Stimulated activated CD4-positive, alpha-beta T cell treated with anti-CD3 and anti-CD28 coated beads, Interleukin-4, amount 100 ng/mL, for 24 hours (primary cell): ENCODE results near the gene PFN4.
"Not testable (repeated sequence)": the region's sequence is repeated elsewhere in the genome, so short reads cannot be mapped to it uniquely, and the experiment has no call there.

Source experiments
- DNase-seq: peaks from one replicate; pipeline ENCODE4 v3.0.0-alpha.2; 2020

PFN4 gene

GRCh38 chr2:24110660-24111303, 12.4 kb downstream of the PFN4 start:
- no peak for DNase-seq

DNA sequence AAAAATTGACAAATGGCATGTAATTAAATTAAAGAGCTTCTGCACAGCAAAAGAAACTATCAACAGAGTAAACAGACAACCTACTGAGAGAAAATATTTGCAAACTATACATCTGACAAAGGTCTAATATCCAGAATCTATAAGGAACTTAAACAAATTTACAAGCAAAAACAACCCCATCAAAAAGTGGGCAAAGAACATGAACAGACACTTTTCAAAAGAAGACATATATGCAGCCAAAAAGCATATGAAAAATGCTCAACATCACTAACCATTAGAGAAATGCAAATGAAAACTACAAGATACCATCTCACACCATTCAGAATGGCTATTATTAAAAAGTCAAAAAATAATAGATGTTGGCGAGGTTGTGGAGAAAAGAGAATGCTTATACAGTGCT, 13.7 kb downstream of the PFN4 start:
- DNase-seq = not testable (repeated sequence)

DNA sequence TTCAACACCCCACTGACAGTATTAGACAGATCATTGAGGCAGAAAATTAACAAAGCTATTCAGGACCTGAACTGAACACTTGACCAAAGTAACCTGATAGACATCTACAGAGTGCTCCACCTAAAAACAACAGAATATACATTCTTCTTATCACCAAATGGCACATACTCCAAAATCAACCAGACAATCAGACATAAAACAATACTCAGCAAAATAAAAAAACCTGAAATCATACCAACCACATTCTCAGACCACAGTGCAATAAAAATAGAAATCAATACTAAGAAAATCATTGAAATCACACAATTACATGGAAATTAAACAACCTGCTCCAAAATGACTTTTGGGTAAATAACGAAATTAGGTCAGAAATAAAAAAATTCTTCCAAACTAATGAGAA, 15.8 kb downstream of the PFN4 start:
- DNase-seq = no peak

DNA sequence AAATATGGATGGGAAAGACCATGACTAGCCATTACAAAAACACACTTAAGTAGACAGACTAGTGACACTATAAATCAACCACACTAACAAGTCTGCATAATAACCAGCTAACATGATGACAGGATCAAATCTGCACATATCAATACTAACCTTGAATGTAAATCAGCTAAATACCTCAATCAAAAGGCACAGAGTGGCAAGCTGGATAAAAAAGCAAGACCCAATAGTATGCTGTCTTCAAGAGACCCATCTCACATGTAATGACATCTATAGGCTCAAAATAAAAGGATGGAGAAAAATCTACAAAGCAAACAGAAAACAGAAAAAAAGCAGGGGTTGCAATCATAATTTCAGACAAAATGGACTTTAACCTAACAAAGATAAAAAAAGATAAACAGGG, 16.3 kb downstream of the PFN4 start:
- no peak for DNase-seq

DNA sequence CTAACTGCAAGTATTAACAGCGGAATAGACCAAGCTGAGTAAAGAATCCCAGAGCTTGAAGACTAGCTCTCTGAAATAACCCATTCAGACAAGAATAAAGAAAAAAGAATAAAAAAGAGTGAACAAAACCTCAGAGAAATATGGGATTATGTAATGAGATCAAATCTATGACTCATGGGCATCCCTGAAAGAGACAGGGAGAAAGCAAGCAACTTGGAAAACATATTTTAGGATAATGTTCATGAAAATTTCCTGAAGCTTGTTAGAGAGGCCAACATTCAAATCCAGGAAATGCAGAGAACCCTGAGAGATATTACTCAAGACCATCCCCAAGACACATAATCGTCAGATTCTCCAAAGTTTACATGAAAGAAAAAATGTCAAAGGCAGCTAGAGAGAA, 17.3 kb downstream of the PFN4 start:
- no peak for DNase-seq

- DNase-seq = no peak
Observed at GRCh38 chr2:24104906-24105305, 18.2 kb downstream of the PFN4 start.

DNA sequence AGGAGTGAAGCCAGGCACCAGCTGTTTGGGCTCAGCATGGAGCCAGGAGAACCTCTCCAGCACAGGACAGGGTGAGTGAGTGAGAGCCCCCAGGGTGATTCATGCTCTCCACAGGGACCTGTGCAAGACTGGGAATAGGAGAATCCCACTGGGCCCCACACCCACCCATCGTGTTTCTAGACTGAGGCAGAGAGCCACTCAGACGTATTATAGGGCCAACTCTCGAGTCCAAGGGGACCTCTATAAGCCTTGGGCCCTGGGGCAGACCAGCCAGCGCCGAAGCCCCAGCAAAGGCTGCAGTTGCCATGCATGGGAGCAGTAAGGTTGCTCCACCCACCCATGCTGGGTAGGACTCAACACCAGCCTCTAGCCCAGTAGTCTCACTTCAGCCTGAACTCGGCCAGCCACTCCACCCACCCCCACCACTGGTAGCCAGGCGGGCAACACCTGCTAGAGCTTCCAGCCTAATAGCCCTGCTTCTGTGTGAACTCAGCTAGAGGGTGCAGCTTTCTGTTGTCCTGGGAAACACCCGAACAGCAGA, 19.0 kb downstream of the PFN4 start:
- no peak for DNase-seq

DNA sequence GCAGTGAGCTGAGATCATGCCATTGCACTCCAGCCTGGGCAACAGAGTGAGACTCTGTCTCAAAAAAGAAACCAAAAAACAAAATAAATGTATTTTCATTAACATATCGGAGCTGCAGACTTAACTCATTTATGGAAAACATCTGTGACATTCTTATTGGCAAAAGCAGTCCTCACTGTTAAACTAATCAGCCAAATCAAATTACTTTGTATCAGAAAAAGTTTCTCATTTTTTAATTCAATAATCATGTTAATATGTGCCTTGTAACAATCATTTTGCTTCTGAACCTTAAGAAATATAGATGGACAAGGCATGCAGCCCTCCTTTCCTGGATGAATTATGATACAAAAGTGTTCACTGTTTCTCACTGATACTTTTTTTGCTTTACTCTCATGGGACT, 20.5 kb downstream of the PFN4 start:
- no peak for DNase-seq

DNA sequence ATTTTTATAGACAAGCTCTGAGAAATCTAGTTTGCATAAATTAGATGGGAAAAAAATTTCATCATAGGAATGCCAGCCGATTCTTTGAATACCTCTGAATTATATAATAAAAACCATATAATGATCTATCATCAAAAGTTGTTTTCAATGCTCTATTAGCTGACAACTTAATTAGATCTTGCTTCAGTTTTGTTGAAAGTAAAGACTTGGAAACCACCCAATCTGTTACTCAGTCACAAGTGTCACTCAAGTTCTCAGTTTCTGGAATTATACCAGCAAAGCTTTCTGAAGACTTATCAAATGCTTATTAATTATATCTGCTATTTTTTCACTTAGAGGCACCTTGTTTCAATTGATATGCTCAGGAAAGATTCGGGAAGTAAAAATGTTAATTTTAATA, 21.1 kb downstream of the PFN4 start:
- no peak for DNase-seq

DNA sequence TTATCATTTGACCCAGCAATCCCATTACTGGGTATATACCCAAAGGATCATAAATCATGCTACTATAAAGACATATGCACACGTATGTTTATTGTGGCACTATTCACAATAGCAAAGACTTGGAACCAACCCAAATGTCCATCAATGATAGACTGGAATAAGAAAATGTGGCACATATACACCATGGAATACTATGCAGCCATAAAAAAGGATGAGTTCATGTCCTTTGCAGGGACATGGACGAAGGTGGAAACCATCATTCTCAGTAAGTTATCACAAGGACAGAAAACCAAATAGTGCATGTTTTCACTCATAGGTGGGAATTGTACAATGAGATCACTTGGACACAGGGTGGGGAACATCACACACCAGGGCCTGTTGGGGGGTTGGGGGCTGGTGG, 22.4 kb downstream of the PFN4 start:
- DNase-seq = not testable (repeated sequence)

- DNase-seq = not testable (repeated sequence)
Observed at GRCh38 chr2:24095171-24095677, 27.9 kb downstream of the PFN4 start.

DNA sequence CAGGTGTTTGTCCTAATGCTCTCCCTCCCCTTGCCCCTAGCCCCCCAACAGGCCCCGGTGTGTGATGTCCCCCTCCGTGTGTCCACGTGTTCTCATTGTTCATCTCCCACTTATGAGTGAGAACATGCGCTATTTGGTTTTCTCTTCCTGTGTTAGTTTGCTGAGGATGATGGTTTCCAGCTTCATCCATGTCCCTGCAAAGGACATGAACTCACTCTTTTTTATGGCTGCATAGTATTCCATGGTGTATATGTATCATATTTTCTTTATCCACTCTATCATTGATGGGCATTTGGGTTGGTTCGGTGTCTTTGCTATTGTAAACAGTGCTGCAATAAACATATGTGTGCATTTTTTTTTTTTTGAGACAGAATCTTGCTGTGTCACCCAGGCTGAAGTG, 29.9 kb downstream of the PFN4 start:
- not testable (repeated sequence) for DNase-seq

DNA sequence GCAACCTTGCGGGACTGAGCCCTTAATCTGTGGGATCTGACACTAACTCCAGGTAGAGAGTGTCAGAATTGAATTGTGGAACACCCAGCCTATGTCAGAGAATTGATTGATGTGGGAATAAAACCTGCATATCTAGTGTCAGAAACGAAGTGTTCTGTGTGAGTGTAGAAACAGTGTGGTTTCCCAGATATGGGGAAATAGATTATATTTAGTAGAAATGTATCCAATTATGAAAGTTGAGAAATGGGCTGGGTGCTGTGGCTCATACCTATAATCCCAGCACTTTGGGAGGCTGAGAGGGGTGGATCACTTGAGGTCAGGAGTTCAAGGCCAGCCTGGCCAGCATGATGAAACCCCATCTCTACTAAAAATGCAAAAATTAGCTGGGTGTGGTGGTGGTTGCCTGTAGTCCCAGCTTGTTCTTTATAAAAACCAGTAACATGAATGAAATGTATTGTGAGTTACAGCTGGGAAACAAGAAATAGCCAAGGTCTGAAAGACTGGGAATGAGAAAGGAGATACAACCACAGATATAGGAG, 34.2 kb downstream of the PFN4 start:
- DNase-seq = no peak

DNA sequence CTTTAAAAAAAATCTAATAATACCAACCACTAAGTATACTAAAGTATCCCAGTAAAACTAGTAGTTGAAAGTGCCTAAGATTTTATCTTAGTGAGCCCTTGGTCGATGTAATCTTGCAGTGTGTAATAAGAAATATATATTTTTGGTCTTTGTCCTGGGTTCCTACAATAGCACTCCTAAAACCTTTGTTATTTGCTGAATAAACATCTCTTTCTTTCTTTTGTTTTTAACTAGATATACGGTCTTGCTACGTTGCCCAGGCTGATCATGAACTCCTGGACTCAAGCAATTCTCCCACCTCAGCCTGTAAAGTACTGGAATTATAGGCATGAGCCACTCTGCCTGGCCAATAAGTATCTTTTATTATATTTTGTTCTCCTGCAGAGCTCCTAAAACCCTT, 36.1 kb downstream of the PFN4 start:
- no peak for DNase-seq

- no peak for DNase-seq
Observed at GRCh38 chr2:24086241-24086640, 36.9 kb downstream of the PFN4 start.

GRCh38 chr2:24085200-24085489, 38.0 kb downstream of the PFN4 start:
- DNase-seq = no peak

- peak; percentile 81 for DNase-seq
Observed at GRCh38 chr2:24084386-24085199, 38.5 kb downstream of the PFN4 start, which contains the start of gene TP53I3. Gene TP53I3, minus strand, starts transcription at chr2:24084834. Its CDS starts 508 bp downstream, at chr2:24084326.

DNA sequence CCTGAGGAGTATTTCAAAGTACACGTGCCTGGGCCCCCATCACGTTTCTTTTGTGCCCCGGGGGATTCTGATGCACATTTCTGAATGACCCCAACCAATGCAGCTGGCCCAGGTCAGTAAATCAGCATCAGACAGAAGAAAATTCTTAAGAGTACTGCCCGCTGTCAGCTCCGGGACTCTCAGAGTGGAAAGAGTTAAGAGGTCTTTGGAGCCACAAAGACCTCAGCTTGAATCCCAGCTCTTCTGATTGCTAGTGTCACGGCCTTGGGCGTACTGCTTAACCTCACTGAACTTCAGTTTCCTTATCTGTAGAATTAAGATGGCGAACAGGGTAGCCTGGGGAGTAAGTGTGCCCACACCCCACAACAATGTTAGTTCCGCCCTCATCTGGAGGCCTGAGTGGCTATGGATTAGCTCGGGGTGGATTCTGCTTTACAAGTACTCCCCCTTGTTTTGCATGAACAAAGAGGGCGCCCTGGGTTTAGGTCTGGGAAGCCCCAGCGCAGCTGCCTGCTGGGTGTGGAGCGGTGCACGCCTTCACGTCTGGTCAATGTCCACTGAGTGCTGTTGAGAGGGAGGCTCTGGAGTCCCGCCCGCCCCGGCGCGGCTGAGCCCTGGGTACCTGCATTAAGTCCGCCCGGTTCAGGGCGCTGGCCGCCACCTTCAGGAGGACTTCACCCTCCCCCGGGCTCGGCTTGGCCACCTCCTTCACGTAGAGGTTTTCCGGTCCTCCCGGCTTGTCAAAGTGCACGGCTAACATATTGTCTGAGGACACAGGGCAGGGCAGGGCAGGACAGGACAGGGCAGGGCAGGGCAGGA, 39.4 kb downstream of the PFN4 start:
- peak; percentile 39 for DNase-seq

DNA sequence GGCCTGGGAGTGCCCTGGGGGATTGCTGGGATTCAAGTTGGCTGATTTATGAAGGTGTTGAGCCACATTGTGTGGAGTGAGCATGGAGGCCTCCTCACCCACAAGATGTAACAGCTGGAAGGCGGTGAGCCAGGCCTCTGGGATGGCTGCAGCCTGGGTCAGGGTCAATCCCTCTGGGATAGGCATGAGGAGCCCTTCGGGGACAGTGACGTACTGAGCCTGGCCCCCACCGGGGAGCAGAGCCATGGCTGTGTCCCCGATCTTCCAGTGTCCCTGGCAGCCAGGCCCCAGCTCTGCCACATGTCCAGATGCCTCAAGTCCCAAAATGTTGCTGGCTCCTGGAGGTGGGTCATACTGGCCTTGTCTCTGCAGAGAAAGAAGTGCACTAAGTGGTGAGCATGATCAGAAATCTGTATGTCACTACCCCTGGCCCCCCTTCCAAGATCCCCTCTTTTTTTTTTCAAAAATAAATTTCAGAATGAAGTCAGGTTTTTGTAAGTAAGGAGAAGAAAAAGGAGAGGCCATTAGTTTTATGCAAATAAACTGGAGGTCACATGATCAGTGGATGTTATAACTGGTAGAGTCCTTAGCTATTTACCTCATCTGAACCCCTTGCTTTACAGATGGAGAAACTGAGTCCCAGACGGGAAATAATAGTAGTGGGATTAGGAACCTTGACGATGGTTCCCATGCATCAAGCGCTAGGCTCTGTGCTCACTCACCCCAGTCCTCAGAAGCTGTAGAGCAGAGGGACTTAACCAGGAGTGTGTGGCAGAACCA, 40.2 kb downstream of the PFN4 start:
- DNase-seq = no peak

DNA sequence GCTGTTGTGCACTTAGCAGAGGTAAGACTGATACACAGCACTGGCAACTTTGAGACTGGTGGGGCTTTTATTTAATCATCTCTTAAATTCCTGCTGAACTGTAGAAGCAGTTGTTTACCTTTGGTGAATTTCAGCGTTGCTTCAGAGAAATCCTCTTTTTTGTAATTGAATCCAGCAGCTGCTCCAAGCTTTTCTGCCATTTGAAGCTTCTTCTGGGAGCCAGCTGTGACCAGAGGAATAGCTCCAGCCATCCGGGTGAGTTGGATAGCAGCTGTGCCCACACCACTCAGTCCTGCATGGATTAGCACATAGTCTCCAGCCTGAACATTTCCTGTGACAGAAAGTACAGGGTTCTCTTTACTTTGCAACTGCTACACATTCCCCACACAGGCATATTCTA, 42.4 kb downstream of the PFN4 start:
- no peak for DNase-seq

DNA sequence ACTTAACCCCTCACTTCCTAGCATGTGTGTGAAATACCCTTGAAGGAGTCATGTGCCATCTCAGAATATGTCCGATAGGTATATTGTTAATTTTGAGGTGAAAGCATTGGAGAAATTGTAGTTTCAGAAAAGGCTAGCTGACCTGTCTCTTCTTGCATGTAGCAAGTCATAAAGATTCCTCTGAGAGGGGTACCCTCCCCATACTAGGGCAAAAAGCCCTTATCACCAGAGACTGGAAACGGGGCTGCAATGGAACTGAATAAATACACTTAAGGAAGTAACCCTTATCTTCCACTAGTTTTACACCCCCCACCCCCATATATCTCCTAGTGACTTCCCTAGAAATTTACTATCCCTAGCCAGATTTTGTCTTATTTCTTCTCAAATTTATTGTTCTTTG, 45.3 kb downstream of the PFN4 start:
- DNase-seq = no peak

GRCh38 chr2:24077535-24077877, 45.6 kb downstream of the PFN4 start:
- DNase-seq = no peak
